Measurements from ENCODE around the gene WWC1.

GRCh38 chr5:168274406-168274805 is 17.0 kb upstream of the WWC1 start:
- TF ChIP-seq, protein P1, sequence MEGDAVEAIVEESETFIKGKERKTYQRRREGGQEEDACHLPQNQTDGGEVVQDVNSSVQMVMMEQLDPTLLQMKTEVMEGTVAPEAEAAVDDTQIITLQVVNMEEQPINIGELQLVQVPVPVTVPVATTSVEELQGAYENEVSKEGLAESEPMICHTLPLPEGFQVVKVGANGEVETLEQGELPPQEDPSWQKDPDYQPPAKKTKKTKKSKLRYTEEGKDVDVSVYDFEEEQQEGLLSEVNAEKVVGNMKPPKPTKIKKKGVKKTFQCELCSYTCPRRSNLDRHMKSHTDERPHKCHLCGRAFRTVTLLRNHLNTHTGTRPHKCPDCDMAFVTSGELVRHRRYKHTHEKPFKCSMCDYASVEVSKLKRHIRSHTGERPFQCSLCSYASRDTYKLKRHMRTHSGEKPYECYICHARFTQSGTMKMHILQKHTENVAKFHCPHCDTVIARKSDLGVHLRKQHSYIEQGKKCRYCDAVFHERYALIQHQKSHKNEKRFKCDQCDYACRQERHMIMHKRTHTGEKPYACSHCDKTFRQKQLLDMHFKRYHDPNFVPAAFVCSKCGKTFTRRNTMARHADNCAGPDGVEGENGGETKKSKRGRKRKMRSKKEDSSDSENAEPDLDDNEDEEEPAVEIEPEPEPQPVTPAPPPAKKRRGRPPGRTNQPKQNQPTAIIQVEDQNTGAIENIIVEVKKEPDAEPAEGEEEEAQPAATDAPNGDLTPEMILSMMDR (IDR thresholded peaks at IDR 0.05 in 4 of 5, conservative IDR thresholded peaks at IDR 0.05 in 1 of 5) = no peak
- TF ChIP-seq POLR2A (IDR thresholded peaks at IDR 0.05) = no peak
